CD4-positive, alpha-beta memory T cell (primary cell): ENCODE results near the gene TMPRSS5. TPM values are rescaled to one million over a fixed set of nuclear protein-coding genes. Genes with fewer than 3 reads are reported as not detected.

Source experiments
- CTCF ChIA-PET: fragments of 350-600 bp; sonication (Branson Sonifier 250); formaldehyde crosslinking; loops from one replicate; lab custom pipeline; 2021; ENCODE audit warnings: inconsistent platforms; ENCODE audit not compliant: partially characterized antibody; lab: Charles Lee
- POLR2A ChIA-PET: fragments of 350-600 bp; sonication (Branson Sonifier 250); formaldehyde crosslinking; loops from one replicate; lab custom pipeline; 2021; ENCODE audit not compliant: partially characterized antibody; lab: Charles Lee
- DNase-seq, 5 donors: peaks; one replicate each; pipeline versions ENCODE4 v3.0.0 to v3.0.0-alpha.2; 2020 to 2022; ENCODE audit warnings: mixed read lengths in 1 of 5
- H3K27ac ChIP-seq: one replicate; pipeline ENCODE4 v1.7.0; 2013; ENCODE audit warnings: low read depth, low read length
- H3K27me3 ChIP-seq: 2 replicates; pipeline ENCODE4 v1.7.0; 2013; ENCODE audit warnings: mild to moderate bottlenecking, low read length, moderate library complexity; ENCODE audit not compliant: insufficient read depth
- H3K36me3 ChIP-seq: 2 replicates; pipeline ENCODE4 v1.7.0; 2013; ENCODE audit warnings: mild to moderate bottlenecking, low read length, moderate library complexity; ENCODE audit not compliant: insufficient read depth
- H3K4me1 ChIP-seq: 2 replicates; pipeline ENCODE4 v1.7.0; 2013; ENCODE audit warnings: mild to moderate bottlenecking, low read length, moderate library complexity; ENCODE audit not compliant: insufficient read depth
- H3K4me3 ChIP-seq, 2 donors: one replicate each; pipeline ENCODE4 v1.7.0; 2013; ENCODE audit warnings: low read length in 2 of 2, mild to moderate bottlenecking in 1 of 2
- H3K9me3 ChIP-seq, 2 donors: one replicate each; pipeline ENCODE4 v1.7.0; 2013; ENCODE audit warnings: low read length in 2 of 2, control low read depth in 1 of 2; ENCODE audit not compliant: control insufficient read depth in 1 of 2
- H3K27ac Mint-ChIP-seq, 7 donors: one replicate each; pipeline ENCODE4 v1.8.0; 2020 to 2021; ENCODE audit warnings: mixed read lengths in 7 of 7, mild to moderate bottlenecking in 6 of 7, inconsistent platforms in 3 of 7, moderate library complexity in 3 of 7
- H3K27me3 Mint-ChIP-seq, 2 donors: one replicate each; pipeline ENCODE4 v1.8.0; 2020 to 2021; ENCODE audit warnings: mixed read lengths in 2 of 2
- H3K36me3 Mint-ChIP-seq, 2 donors: one replicate each; pipeline ENCODE4 v1.8.0; 2020 to 2021; ENCODE audit warnings: mixed read lengths in 2 of 2, inconsistent platforms in 1 of 2, mild to moderate bottlenecking in 1 of 2
- H3K4me1 Mint-ChIP-seq, 4 donors: one replicate each; pipeline ENCODE4 v1.8.0; 2020 to 2021; ENCODE audit warnings: mixed read lengths in 4 of 4, mild to moderate bottlenecking in 1 of 4
- H3K4me3 Mint-ChIP-seq, 8 donors: one replicate each; pipeline ENCODE4 v1.8.0; 2020 to 2021; ENCODE audit warnings: mixed read lengths in 8 of 8, mild to moderate bottlenecking in 7 of 8, moderate library complexity in 6 of 8, inconsistent platforms in 3 of 8
- H3K9me3 Mint-ChIP-seq, 8 donors: one replicate each; pipeline ENCODE4 v1.8.0; 2020 to 2021; ENCODE audit warnings: mixed read lengths in 8 of 8, mild to moderate bottlenecking in 5 of 8, inconsistent platforms in 3 of 8, moderate library complexity in 1 of 8
- intact Hi-C: fragments of 100-400 bp; cut with micrococcal nuclease; formaldehyde crosslinking; loops from one replicate; pipeline ENCODE4 v1.15.1; 2023
- polyA plus RNA-seq, 2 donors: library from polyadenylated mRNA; unstranded; fragments of 300-500 nt; fragmentation: Illumina TruSeq; gene quantifications; one replicate each; pipeline ENCODE4 v1.2.3, GENCODE V29; 2021
- total RNA-seq, 2 experiments: library from RNA; stranded (reverse); gene quantifications; one replicate each; pipeline ENCODE4 v1.2.3, GENCODE V29; 2021

Gene TMPRSS5
- total and polyA plus RNA-seq, 4 experiments from 2014 or later = 0.64 to 1.5 TPM; not detected in 2

DNA sequence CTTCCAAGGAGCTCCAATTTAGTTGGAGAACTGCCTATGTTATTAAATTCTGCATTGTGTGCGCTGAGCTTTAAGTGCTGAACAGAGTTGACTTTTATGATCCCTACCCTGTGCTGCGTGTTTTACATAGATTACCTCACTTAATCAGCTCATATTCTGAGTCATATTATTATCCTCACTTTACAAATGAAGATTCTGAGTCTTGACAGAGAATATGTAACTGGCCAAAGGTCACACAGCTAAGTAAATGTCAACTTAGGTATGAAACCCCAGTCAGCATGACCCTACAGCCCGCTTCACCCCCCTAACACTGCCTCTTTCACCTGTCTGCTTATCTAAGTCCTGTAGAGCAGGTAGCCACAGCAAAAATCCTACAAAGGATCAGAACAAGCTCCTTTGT, 19.8 kb upstream of the TMPRSS5 start:
- no peak overlapping the region for H3K27ac ChIP-seq
- Mint-ChIP-seq H3K9me3 (peaks cover 0 to 2% (median 0%) of the 10 kb centered on the region in 8 donors), H3K4me3 (no peak overlapping the region), H3K4me1 (no peaks in the 10 kb centered on the region), H3K27ac (no peak overlapping the region), H3K36me3 (peaks cover 5 to 27% of the 10 kb centered on the region in 2 donors), H3K27me3 (no peaks in the 10 kb centered on the region)
- no peaks in the 10 kb centered on the region for H3K27me3 ChIP-seq
- no peaks in the 10 kb centered on the region for H3K36me3 ChIP-seq
- H3K4me3 ChIP-seq = no peak overlapping the region
- no peak for DNase-seq
- intact Hi-C loops = no loop called here
- no peaks in the 10 kb centered on the region for H3K9me3 ChIP-seq
- no peaks in the 10 kb centered on the region for H3K4me1 ChIP-seq
- ChIA-PET CTCF (no interaction called here), POLR2A (no interaction called here)

DNA sequence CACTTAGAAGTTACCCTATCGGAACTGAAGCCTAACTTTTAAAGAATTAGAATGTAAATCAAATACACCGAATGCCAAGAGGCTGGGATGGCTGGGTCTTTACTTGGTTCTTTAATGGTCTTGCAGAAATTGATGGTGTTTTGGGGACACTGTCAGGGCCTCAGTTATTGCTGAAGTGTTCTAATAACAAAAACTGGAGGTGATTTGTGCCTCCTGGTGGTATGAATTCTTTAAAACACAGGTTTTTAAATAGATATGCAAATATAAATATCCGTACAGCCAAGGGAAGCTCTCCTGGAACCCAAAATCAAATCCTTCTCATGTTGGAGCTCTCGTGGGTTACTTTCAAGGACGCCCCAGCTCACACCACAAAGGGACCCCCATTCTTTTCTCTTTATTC, 19.3 kb upstream of the TMPRSS5 start:
- H3K9me3 Mint-ChIP-seq = peaks cover 0 to 2% (median 0%) of the 10 kb centered on the region in 8 donors
- ChIA-PET POLR2A (no interaction called here), CTCF (no interaction called here)
- no peak overlapping the region for H3K27ac Mint-ChIP-seq
- Histone ChIP-seq H3K36me3 (no peaks in the 10 kb centered on the region), H3K4me3 (no peak overlapping the region), H3K4me1 (no peaks in the 10 kb centered on the region), H3K9me3 (no peaks in the 10 kb centered on the region), H3K27me3 (no peaks in the 10 kb centered on the region), H3K27ac (no peak overlapping the region)
- no peak for DNase-seq
- no peak overlapping the region for H3K4me3 Mint-ChIP-seq
- no peaks in the 10 kb centered on the region for H3K27me3 Mint-ChIP-seq
- H3K4me1 Mint-ChIP-seq = no peaks in the 10 kb centered on the region
- H3K36me3 Mint-ChIP-seq = peaks cover 2 to 32% of the 10 kb centered on the region in 2 donors
- intact Hi-C loops = no loop called here

DNA sequence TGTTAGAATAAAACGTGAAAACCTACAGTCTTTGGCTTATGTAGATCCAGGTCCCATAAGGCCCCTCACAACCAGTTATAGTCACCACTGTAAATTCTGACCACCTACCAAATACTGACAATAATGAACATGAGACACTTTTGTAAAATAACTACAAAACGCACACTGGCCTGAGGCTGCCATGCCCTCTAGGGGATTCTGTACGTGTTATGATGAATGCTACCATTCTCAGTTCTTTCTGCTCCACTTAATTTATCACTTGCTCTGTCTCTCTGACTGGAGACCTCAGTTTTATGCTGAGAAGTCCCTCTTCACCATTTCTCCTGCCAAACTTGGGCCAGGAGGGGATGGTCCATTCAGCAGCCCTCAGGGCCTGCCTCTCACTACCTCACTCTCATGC, 18.7 kb upstream of the TMPRSS5 start:
- H3K9me3 ChIP-seq = no peaks in the 10 kb centered on the region
- Mint-ChIP-seq H3K4me1 (no peaks in the 10 kb centered on the region), H3K36me3 (peaks cover 2 to 34% of the 10 kb centered on the region in 2 donors), H3K27me3 (no peaks in the 10 kb centered on the region), H3K9me3 (peaks cover 0 to 2% (median 0%) of the 10 kb centered on the region in 8 donors), H3K27ac (peak overlapping the region in 1 of 7 donors; percentile 1), H3K4me3 (no peak overlapping the region)
- ChIA-PET POLR2A (no interaction called here), CTCF (no interaction called here)
- H3K27ac ChIP-seq = no peak overlapping the region
- no peak for DNase-seq
- H3K27me3 ChIP-seq = no peaks in the 10 kb centered on the region
- no peaks in the 10 kb centered on the region for H3K36me3 ChIP-seq
- H3K4me3 ChIP-seq = no peak overlapping the region
- intact Hi-C loops = no loop called here
- no peaks in the 10 kb centered on the region for H3K4me1 ChIP-seq

- no peaks in the 10 kb centered on the region for H3K4me1 Mint-ChIP-seq
Observed at GRCh38 chr11:113723787-113724186, 17.7 kb upstream of the TMPRSS5 start.

DNA sequence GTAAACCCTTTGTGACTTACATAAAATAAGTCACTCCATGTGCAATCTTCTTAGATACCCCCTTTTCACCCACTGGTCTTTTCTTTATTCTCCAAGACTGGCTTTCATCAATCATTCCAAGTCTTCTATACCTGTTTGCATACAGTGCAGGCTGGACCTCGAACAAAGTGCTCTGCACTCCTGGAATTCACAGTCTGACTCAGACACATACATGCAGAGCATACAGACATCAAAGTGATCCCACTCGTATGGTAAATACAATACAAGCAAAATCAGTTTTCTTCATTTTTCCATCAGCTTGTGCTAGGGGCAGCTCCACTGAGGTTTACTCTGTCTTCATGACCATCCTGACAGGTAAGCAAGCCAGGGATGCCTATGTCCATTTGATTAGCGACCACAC, 16.8 kb upstream of the TMPRSS5 start:
- DNase-seq = no peak
- Mint-ChIP-seq H3K27ac (no peak overlapping the region), H3K36me3 (peaks cover 4 to 44% of the 10 kb centered on the region in 2 donors), H3K4me3 (no peak overlapping the region), H3K4me1 (no peaks in the 10 kb centered on the region), H3K27me3 (no peaks in the 10 kb centered on the region), H3K9me3 (peaks cover 0 to 2% (median 0%) of the 10 kb centered on the region in 8 donors)
- H3K4me1 ChIP-seq = no peaks in the 10 kb centered on the region
- ChIA-PET CTCF (no interaction called here), POLR2A (no interaction called here)
- no peaks in the 10 kb centered on the region for H3K36me3 ChIP-seq
- no peaks in the 10 kb centered on the region for H3K27me3 ChIP-seq
- no peak overlapping the region for H3K27ac ChIP-seq
- intact Hi-C loops = no loop called here
- no peak overlapping the region for H3K4me3 ChIP-seq
- no peaks in the 10 kb centered on the region for H3K9me3 ChIP-seq

More at GRCh38 chr11:113723787-113724186, 17.7 kb upstream of the TMPRSS5 start:
- ChIA-PET POLR2A (no interaction called here), CTCF (no interaction called here)
- Mint-ChIP-seq H3K4me3 (no peak overlapping the region), H3K27me3 (no peaks in the 10 kb centered on the region), H3K27ac (no peak overlapping the region), H3K9me3 (peaks cover 0 to 2% (median 0%) of the 10 kb centered on the region in 8 donors), H3K36me3 (peaks cover 3 to 44% of the 10 kb centered on the region in 2 donors)
- Histone ChIP-seq H3K9me3 (no peaks in the 10 kb centered on the region), H3K4me1 (no peaks in the 10 kb centered on the region), H3K36me3 (no peaks in the 10 kb centered on the region), H3K4me3 (no peak overlapping the region), H3K27ac (no peak overlapping the region), H3K27me3 (no peaks in the 10 kb centered on the region)
- DNase-seq = no peak
- intact Hi-C loops = no loop called here

DNA sequence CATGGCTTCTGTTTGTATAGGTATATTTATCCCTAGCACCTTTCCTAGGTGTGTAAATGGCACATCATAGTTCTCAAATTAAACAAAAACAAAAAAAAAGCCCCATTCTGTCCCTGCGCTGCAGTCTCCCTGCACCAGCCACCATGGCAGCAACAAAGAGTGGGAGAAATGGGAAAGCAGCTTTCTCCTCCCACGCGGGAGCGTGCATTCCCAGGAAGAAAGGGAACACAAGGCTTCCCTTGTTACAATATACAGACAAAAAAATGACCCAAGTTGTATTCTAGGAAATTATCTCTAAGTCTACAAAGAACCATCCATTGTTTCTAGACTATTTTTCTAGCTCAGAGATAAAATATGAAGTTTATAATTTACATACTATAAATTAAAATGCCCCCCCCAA, 16.1 kb upstream of the TMPRSS5 start:
- ChIA-PET CTCF (no interaction called here), POLR2A (no interaction called here)
- Mint-ChIP-seq H3K27ac (no peak overlapping the region), H3K4me1 (no peaks in the 10 kb centered on the region), H3K9me3 (peaks cover 0 to 3% (median 0%) of the 10 kb centered on the region in 8 donors), H3K27me3 (no peaks in the 10 kb centered on the region), H3K36me3 (peaks cover 9 to 44% of the 10 kb centered on the region in 2 donors), H3K4me3 (no peak overlapping the region)
- intact Hi-C loops = no loop called here
- Histone ChIP-seq H3K27ac (no peak overlapping the region), H3K9me3 (no peaks in the 10 kb centered on the region), H3K27me3 (no peaks in the 10 kb centered on the region), H3K4me3 (no peak overlapping the region), H3K4me1 (no peaks in the 10 kb centered on the region), H3K36me3 (no peaks in the 10 kb centered on the region)
- no peak for DNase-seq

GRCh38 chr11:113721462-113722066, 15.5 kb upstream of the TMPRSS5 start:
- H3K36me3 Mint-ChIP-seq = peaks cover 11 to 44% of the 10 kb centered on the region in 2 donors
- ChIA-PET CTCF (no interaction called here), POLR2A (no interaction called here)
- no peak overlapping the region for H3K4me3 Mint-ChIP-seq
- Histone ChIP-seq H3K27me3 (no peaks in the 10 kb centered on the region), H3K36me3 (no peaks in the 10 kb centered on the region), H3K9me3 (no peaks in the 10 kb centered on the region), H3K4me1 (no peaks in the 10 kb centered on the region), H3K4me3 (no peak overlapping the region), H3K27ac (no peak overlapping the region)
- intact Hi-C loops = no loop called here
- DNase-seq = no peak
- H3K4me1 Mint-ChIP-seq = no peaks in the 10 kb centered on the region
- H3K27ac Mint-ChIP-seq = no peak overlapping the region
- H3K9me3 Mint-ChIP-seq = peaks cover 0 to 3% (median 0%) of the 10 kb centered on the region in 8 donors
- H3K27me3 Mint-ChIP-seq = no peaks in the 10 kb centered on the region
